ENCODE results near the gene ZNF182. TPM values are rescaled to one million over a fixed set of nuclear protein-coding genes. Genes with fewer than 3 reads are reported as not detected.
A peak's percentile ranks its signal among the peaks of the same experiment; 100 is the strongest.
"Not testable (repeated sequence)": the region's sequence is repeated elsewhere in the genome, so short reads cannot be mapped to it uniquely, and the experiment has no call there.

ZNF182 gene
- total RNA-seq, result 3.3 and 10.0 TPM in 2 replicates

- DNase-seq (ENCODE audit: low read depth), result peak; percentile 81
Measured at GRCh38 chrX:48003758-48004457, at the start of gene ZNF182. ZNF182 (minus strand) TSS chrX:48003989; CDS start chrX:48002609, 1,380 bp downstream.

- DNase-seq (ENCODE audit: low read depth), result no peak
Measured at GRCh38 chrX:48046846-48047245, 43.1 kb upstream of the ZNF182 start.

DNA sequence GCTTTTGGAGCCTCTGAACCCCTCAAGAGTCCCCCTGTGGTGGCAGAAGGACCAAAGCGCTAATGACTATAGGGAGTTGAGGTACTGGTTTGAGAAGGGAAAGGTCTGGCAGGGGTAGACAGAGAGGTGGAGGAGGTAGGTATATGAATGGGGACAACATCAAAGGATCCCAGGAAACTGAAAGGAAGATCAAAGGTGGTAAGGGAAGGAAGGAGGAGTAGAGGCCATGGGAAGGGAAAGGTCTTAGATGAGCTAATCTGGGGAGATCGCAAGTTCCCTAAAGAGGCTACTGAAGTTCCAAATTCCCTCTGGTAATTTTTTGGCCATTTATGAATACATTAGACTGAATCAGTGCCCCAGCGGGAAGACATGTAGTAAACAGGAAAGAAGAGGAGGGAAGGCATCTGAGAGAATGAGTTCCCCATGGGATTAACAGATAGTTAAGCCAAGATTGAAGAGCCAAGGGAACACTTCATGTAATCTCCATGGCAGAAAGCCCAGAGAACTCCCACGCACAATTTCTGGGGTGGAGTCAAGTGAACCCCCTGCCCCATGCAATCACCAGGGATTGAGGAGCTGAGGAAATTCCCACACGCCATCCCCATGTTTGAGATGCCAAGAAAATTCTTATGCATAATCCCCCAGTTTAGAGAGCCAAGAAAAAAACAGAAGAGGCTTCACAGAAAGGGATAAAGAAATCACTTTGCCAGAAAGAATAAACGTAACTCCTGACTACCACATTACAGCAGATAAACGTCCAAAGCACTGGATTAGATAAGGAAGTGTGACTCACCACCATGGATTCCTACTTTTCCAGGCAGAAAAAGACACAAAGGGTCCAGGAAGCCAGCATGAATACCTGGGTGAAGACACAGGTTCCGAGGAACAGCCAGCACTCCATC lies 41.9 kb upstream of the ZNF182 start:
- DNase-seq (ENCODE audit: low read depth), result peak; percentile 3

- DNase-seq (ENCODE audit: low read depth), result no peak
Measured at GRCh38 chrX:48043056-48043455, 39.3 kb upstream of the ZNF182 start.

- DNase-seq (ENCODE audit: low read depth), result no peak
Measured at GRCh38 chrX:48035891-48036290, 32.1 kb upstream of the ZNF182 start.

DNA sequence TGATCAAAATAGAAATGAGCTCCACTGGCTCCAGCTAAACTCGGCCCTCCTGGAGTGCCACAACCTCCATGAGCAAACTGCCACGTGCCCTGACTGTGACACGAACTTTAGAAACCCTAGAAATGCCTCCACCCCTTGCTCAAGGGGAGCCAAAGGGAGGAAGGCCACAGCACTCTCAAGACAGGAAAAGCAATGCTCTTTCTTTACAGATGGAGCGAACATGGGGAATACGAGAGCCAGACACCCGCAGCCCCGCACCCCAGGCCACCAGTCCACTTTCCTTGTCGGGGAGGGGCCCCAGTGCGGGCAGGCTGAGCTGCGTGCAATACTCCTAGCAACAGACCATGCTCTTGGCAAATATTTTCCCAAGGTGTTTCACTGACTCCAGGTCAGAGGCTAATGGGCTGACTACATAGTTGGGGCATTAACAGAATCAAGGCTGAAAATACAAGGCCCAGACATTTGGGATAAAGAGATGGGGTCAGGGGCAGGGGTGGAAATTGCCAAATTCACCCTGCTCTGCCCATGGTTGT lies 26.9 kb upstream of the ZNF182 start:
- not testable (repeated sequence) for DNase-seq (ENCODE audit: low read depth)

GRCh38 chrX:48030237-48030636 lies 26.4 kb upstream of the ZNF182 start:
- DNase-seq (ENCODE audit: low read depth), result no peak

DNA sequence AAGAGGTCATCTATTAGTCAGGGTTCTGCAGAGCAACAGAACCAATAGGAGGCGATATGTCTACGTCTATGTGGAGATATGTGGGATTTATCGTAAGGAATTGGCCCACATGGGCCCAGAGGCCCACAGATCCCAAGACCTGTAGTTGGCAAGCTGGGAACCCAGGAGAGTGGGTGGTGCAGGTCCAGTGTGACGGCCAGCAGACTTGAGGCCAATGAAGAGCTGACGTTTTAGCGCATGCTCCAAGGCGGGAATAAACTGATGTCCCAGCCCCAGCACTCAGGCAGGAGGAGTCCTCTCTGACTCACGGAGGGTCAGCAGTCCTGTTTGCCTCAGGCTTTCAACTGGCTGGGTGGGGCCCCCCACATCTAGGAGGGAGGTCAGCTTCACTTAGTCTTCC lies 24.3 kb upstream of the ZNF182 start:
- no peak for DNase-seq (ENCODE audit: low read depth)

DNA sequence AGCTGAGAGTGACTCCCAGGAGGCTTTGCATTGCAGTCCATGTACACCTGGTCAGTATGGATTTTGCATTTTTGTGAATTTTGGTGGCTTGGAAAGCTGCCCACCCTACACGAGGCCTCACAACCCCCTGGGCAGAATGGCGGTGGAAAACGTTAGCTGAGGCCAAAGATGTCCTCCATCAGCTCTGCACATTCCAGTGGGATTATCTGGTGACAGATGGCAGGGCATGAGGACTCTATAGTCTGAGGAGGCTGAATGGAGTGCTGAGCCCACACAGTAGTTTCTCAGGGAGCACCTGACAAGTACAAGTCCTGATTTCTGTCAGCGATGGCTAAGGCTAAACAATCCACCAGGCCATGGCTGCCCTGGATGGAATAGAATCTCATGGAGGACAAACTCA lies 23.8 kb upstream of the ZNF182 start:
- DNase-seq (ENCODE audit: low read depth), result not testable (repeated sequence)

DNA sequence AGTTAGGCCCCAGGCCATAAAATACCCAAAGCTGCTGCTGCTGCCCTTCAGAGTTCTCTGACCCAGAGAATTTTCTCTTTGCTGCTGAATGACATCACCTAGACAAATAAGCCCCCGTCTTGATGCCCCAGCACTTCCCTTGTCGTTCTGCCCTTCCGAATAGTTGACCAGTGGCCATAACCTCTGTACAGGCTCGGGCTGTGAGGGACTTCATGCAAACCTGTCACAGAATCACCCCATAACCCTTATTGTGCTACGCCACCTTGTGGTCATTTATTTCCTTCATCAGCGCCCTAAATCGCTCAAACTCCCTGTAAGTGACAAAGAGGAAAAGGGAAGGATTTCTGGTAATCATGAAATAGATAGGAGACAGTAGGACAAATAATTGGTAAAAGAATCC lies 21.8 kb upstream of the ZNF182 start:
- peak; percentile 60 for DNase-seq (ENCODE audit: low read depth)

GRCh38 chrX:48022738-48023137 lies 18.9 kb upstream of the ZNF182 start:
- DNase-seq (ENCODE audit: low read depth), result peak; percentile 30

- no peak for DNase-seq (ENCODE audit: low read depth)
Measured at GRCh38 chrX:48022100-48022499, 18.3 kb upstream of the ZNF182 start.

DNA sequence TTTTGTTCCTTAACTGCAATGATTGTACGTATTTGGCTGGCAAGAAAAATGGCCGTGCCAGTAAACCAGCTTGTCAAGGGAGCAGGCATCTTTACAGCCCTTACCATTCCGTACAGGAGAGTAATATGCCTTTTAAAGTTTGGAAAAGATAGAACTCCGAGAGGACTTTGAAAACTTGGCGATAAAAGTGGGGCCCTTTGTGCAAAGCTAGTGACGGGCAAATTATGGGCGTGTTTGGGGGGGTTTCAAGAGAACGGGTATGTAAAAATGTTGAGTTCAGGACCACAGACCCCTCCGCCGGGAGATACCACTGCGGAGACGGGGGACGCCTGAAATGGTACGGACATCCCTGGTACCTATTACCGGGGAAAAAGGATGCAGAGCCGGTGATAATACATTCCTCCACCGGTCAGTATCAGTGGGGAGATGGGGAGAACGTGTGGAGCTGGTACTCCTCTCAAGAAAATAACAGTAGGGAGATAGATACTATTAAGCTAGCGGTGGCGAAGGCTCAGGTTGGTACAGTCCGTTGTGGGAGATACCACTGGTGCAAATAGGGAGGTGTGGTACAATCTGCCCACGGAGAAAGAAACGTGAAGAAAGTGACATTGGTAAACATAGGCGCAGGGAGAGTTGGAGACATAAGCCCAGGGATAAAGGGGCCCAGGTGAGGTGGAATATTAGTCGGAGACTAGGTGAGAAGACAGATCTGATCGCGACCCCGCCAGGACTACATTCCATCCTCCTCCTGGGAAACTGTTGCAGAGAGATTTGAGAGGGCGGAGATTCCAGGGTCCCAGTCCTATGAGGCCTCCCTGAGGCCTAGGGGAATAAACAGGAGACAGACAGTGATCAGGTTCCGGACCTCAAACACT lies 17.5 kb upstream of the ZNF182 start:
- peak; percentile 56 for DNase-seq (ENCODE audit: low read depth)

DNA sequence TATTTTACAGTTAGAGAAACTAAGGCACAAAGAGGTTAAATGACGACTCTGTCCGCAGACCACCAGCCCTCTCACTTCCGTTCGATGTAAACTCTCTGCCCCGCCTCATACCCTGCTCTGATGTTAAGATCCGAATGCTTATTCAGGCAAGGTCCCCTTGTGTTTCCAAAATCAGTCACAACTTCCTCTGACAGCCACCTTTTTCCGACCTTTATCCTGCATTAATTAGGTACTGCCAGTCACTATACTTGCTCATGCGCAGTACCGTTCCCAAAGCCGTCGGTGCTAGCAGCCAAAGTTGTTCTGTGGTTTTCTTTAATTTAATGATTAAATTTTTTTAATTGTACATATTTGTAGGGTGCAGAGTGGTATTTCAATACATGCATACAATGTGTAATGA lies 16.7 kb upstream of the ZNF182 start:
- DNase-seq (ENCODE audit: low read depth), result not testable (repeated sequence)

- not testable (repeated sequence) for DNase-seq (ENCODE audit: low read depth)
Measured at GRCh38 chrX:48019892-48020291, 16.1 kb upstream of the ZNF182 start.

GRCh38 chrX:48016583-48017310 lies 13.0 kb upstream of the ZNF182 start:
- DNase-seq (ENCODE audit: low read depth), result not testable (repeated sequence)

GRCh38 chrX:48009445-48009960 lies 5.7 kb upstream of the ZNF182 start:
- not testable (repeated sequence) for DNase-seq (ENCODE audit: low read depth)

- DNase-seq (ENCODE audit: low read depth), result not testable (repeated sequence)
Measured at GRCh38 chrX:48006688-48007087, 2.9 kb upstream of the ZNF182 start, which contains the start of gene SPACA5. SPACA5 (plus strand) TSS chrX:48006988; CDS start chrX:48007803, 815 bp downstream.

DNA sequence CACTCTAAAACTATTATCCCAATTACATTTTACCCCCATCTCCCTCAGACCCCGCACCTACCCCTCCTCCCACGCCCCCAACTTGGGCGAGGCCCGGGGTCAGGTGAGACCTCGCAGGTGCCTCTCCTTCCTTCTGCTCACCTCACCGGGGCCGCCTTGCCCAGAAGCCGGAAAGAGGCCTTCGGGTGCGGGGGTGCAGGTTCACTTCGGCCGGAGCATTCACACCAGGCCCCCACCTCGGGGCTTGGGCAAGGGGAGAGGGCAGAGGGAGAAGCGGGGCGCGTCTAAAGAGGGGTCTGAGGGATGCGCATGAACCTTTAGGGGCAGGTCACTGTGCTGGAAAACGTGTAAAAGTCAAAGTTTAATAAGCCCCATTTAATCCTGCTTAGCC lies 427 bp downstream of the ZNF182 start:
- DNase-seq (ENCODE audit: low read depth), result no peak

- DNase-seq (ENCODE audit: low read depth), result no peak
Measured at GRCh38 chrX:48002929-48003328, 860 bp downstream of the ZNF182 start.

DNA sequence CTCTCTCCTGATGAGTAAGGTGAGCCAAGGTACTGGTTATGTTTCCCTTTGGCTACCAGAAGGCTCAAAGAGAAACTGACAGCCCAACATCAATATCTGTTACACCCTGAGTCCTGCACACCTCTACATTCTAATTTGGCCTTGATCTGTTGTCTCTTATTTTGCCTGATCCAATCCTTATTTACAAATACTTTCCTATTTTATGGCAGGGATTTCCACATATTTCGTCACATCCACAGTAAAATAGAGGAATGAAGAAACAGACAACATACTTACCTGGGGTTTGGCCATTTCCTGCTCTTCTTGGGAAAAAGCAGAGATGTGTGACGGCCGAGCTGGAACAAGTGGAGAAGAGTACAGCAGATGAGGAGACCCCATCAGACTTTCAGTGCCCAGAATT lies 1.5 kb downstream of the ZNF182 start:
- peak; percentile 9 for DNase-seq (ENCODE audit: low read depth)

All from renal cortical epithelial cell (primary cell).